GM19455 (cell line): ENCODE results near the gene MYLK.
"Not testable (repeated sequence)": the region's sequence is repeated elsewhere in the genome, so short reads cannot be mapped to it uniquely, and the experiment has no call there.

Experiments used
- ATAC-seq: cut with Tn5 transposase; IDR thresholded peaks from one replicate; pipeline ENCODE4 v1.9.1; 2021; ENCODE audit not compliant: unreplicated experiment

The MYLK gene

GRCh38 chr3:123702720-123703119 lies 181.4 kb downstream of the MYLK start:
- ATAC-seq: no peak

GRCh38 chr3:123702057-123702456 lies 182.1 kb downstream of the MYLK start:
- ATAC-seq: not testable (repeated sequence)

- no peak for ATAC-seq
These were observed 183.1 kb downstream of the MYLK start for GRCh38 chr3:123700791-123701722.

GRCh38 chr3:123698813-123699212 lies 185.3 kb downstream of the MYLK start:
- ATAC-seq: no peak

- no peak for ATAC-seq
These were observed 187.3 kb downstream of the MYLK start for GRCh38 chr3:123696808-123697207.

GRCh38 chr3:123695731-123696640 lies 188.1 kb downstream of the MYLK start:
- no peak for ATAC-seq

- no peak for ATAC-seq
These were observed 189.0 kb downstream of the MYLK start for GRCh38 chr3:123695152-123695551.

- ATAC-seq: no peak
These were observed 189.6 kb downstream of the MYLK start for GRCh38 chr3:123694366-123695087.

GRCh38 chr3:123693584-123694190 lies 190.4 kb downstream of the MYLK start:
- ATAC-seq: no peak

- ATAC-seq: no peak
These were observed 191.5 kb downstream of the MYLK start for GRCh38 chr3:123692671-123693070.

- no peak for ATAC-seq
These were observed 192.1 kb downstream of the MYLK start for GRCh38 chr3:123692041-123692440.

- no peak for ATAC-seq
These were observed 194.3 kb downstream of the MYLK start for GRCh38 chr3:123689831-123690230.

- ATAC-seq: no peak
These were observed 195.8 kb downstream of the MYLK start for GRCh38 chr3:123688241-123688747.

GRCh38 chr3:123687286-123687685 lies 196.8 kb downstream of the MYLK start:
- no peak for ATAC-seq

GRCh38 chr3:123686251-123686650 lies 197.9 kb downstream of the MYLK start:
- ATAC-seq: no peak

- no peak for ATAC-seq
These were observed 198.4 kb downstream of the MYLK start for GRCh38 chr3:123685780-123686179.

- ATAC-seq: no peak
These were observed 199.5 kb downstream of the MYLK start for GRCh38 chr3:123684636-123685035.

- no peak for ATAC-seq
These were observed 199.9 kb downstream of the MYLK start for GRCh38 chr3:123684209-123684608.

- ATAC-seq: no peak
These were observed 200.5 kb downstream of the MYLK start for GRCh38 chr3:123683505-123684154.
